KOPT-K1 (cell line): Measurements from ENCODE around the gene CRTC1.
"Not testable (repeated sequence)": the region's sequence is repeated elsewhere in the genome, so short reads cannot be mapped to it uniquely, and the experiment has no call there.

Source experiments
- H3K27ac ChIP-seq: fragments of 200-600 bp; sonication (generic); 2 replicates; pipeline ENCODE4 v1.5.1; 2016; ENCODE audit warnings: antibody characterized with exemption, mild to moderate bottlenecking, low read depth, low read length; ENCODE audit not compliant: poor library complexity, severe bottlenecking
- H3K36me3 ChIP-seq: fragments of 200-600 bp; sonication (generic); 2 replicates; pipeline ENCODE4 v1.5.1; 2017; ENCODE audit warnings: antibody characterized with exemption, mild to moderate bottlenecking, low read length, moderate library complexity; ENCODE audit not compliant: insufficient read depth
- H3K9me3 ChIP-seq: fragments of 200-600 bp; sonication (generic); 2 replicates; pipeline ENCODE4 v1.5.1; 2017; ENCODE audit warnings: antibody characterized with exemption, low read length, mild to moderate bottlenecking; ENCODE audit not compliant: insufficient read depth, poor library complexity, severe bottlenecking

The CRTC1 gene

GRCh38 chr19:18671303-18672043 lies 12.0 kb upstream of the CRTC1 start:
- H3K9me3 ChIP-seq: no peaks in the 10 kb centered on the region
- no peak overlapping the region for H3K27ac ChIP-seq
- peaks cover 42% of the 10 kb centered on the region; the same call in 1 of the 2 replicates for H3K36me3 ChIP-seq

GRCh38 chr19:18672044-18672451 lies 11.4 kb upstream of the CRTC1 start:
- no peaks in the 10 kb centered on the region for H3K9me3 ChIP-seq
- H3K27ac ChIP-seq: no peak overlapping the region
- H3K36me3 ChIP-seq: peaks cover 42% of the 10 kb centered on the region; the same call in 1 of the 2 replicates

GRCh38 chr19:18672606-18673337 lies 10.7 kb upstream of the CRTC1 start:
- H3K36me3 ChIP-seq: peaks cover 36% of the 10 kb centered on the region; the same call in 1 of the 2 replicates
- no peaks in the 10 kb centered on the region for H3K9me3 ChIP-seq
- no peak overlapping the region for H3K27ac ChIP-seq

- H3K36me3 ChIP-seq: peaks cover 17% of the 10 kb centered on the region; the same call in 1 of the 2 replicates
- no peak overlapping the region for H3K27ac ChIP-seq
- no peaks in the 10 kb centered on the region for H3K9me3 ChIP-seq
Observed at GRCh38 chr19:18674616-18675015, 8.9 kb upstream of the CRTC1 start.

- no peaks in the 10 kb centered on the region for H3K9me3 ChIP-seq
- peaks cover 6% of the 10 kb centered on the region; the same call in 1 of the 2 replicates for H3K36me3 ChIP-seq
- no peak overlapping the region for H3K27ac ChIP-seq
Observed at GRCh38 chr19:18675779-18676178, 7.7 kb upstream of the CRTC1 start.

GRCh38 chr19:18676692-18677091 lies 6.8 kb upstream of the CRTC1 start:
- Histone ChIP-seq H3K36me3 (no peaks in the 10 kb centered on the region; the same call in 1 of the 2 replicates), H3K9me3 (no peaks in the 10 kb centered on the region), H3K27ac (no peak overlapping the region)

- H3K9me3 ChIP-seq: no peaks in the 10 kb centered on the region
- no peaks in the 10 kb centered on the region; the same call in 1 of the 2 replicates for H3K36me3 ChIP-seq
- H3K27ac ChIP-seq: no peak overlapping the region
Observed at GRCh38 chr19:18677156-18677555, 6.3 kb upstream of the CRTC1 start.

- H3K27ac ChIP-seq, H3K36me3 ChIP-seq: not testable (repeated sequence)
Observed at GRCh38 chr19:18680148-18680547, 3.3 kb upstream of the CRTC1 start.

GRCh38 chr19:18682807-18683108 lies 722 bp upstream of the CRTC1 start:
- Histone ChIP-seq H3K27ac (peak overlapping the region; percentile 84), H3K36me3 (no peaks in the 10 kb centered on the region), H3K9me3 (no peaks in the 10 kb centered on the region)

More at GRCh38 chr19:18680148-18680547, 3.3 kb upstream of the CRTC1 start:
- not testable (repeated sequence) for H3K9me3 ChIP-seq

GRCh38 chr19:18683958-18684641 lies 620 bp downstream of the CRTC1 start:
- Histone ChIP-seq H3K27ac (peak overlapping the region; percentile 84), H3K9me3 (no peaks in the 10 kb centered on the region), H3K36me3 (no peaks in the 10 kb centered on the region)

GRCh38 chr19:18684642-18684993 lies 1.1 kb downstream of the CRTC1 start:
- H3K27ac ChIP-seq: no peak overlapping the region
- no peaks in the 10 kb centered on the region for H3K36me3 ChIP-seq
- H3K9me3 ChIP-seq: no peaks in the 10 kb centered on the region

- H3K27ac ChIP-seq: no peak overlapping the region
- H3K36me3 ChIP-seq: no peaks in the 10 kb centered on the region
- no peaks in the 10 kb centered on the region for H3K9me3 ChIP-seq
Observed at GRCh38 chr19:18685597-18686190, 2.2 kb downstream of the CRTC1 start.

GRCh38 chr19:18687740-18688465 lies 4.4 kb downstream of the CRTC1 start:
- Histone ChIP-seq H3K27ac (no peak overlapping the region), H3K36me3 (no peaks in the 10 kb centered on the region), H3K9me3 (no peaks in the 10 kb centered on the region)

GRCh38 chr19:18696023-18696422 lies 12.5 kb downstream of the CRTC1 start:
- Histone ChIP-seq H3K27ac (no peak overlapping the region), H3K36me3 (no peaks in the 10 kb centered on the region), H3K9me3 (no peaks in the 10 kb centered on the region)
